ENCODE measurements around the gene MINK1.

MINK1 gene

DNA sequence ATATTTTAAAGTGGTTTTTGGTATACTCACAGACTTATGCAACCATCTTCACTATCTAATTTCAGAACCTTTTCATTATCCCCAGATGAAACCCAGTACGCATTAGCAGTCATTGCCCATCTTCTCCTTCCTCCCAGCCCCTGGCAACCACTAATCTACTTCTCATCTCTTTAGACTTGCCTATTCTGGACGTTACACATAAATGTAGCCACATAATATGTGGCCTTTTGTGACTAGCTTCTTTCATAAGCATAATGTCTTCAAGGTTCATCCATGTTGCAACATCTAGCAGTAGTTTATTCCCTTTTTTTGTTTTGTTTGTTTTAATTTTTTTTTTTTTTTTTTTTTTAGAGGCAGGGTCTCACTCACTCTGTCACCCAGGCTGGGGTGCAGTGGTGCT lies 37.7 kb downstream of the MINK1 start:
- DNase-seq (ENCODE audit: low read depth in 2 of 2): no peak

DNA sequence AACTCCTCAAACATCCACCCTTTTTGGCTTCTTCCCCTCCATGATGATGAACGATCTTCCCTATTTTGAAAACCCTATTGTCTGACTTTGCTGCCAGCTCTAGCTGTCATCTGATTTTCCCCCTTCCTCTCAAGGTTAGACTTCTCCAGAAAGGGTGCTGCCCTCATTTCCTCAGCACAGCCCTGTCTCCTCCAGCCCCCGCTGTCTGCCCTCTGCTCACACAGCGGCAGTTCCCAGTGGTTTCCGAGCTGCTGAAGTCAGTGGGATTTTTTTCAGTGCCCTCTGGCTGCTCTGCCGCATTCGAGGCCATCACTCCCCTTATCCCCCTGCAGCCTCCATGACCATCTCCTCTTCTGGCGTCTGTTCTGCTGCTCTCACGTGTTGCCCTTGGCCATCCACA lies 39.6 kb downstream of the MINK1 start:
- DNase-seq (ENCODE audit: low read depth in 2 of 2): no peak

DNA sequence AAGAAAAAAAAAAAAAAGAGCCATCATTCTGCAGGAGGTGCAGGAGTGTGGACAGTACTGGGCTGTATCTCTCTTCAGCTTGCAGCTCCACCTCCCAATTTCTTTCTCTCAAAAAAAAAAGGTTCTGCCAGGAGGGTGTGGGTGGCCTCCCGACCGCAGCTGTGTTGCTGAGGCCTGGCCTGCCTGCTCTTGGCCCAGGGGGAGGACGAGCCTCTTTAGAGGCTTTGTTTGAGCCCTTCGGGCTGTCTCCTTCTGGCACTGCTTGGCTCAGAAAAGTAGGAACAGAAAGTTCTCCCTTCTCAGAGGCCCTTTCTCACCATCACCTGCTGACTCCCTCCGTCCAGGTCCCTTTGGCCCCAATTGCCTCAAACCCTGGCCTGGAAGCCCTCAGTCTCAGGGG lies 43.9 kb downstream of the MINK1 start:
- no peak for DNase-seq (ENCODE audit: low read depth in 2 of 2)

DNA sequence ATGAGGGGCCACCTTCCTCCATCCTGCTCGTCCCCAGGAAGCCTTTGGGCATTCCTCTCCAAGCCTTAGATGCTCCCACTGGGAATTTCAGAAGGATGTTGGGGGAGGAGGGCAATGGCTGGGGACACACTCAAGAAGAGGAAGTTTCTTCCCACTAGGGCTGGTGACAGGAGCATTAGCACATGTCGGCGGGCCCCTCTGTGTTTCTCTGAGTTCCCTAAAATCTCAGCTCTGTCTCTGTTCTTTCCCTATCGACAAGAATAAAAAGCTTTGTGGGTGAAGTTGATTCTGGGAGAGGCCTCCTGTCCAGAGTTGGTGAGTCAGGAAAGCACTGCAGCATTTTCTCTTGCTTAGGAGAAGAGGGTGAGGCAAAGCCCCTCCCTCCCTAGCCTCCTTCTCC lies 46.5 kb downstream of the MINK1 start:
- DNase-seq (ENCODE audit: low read depth in 2 of 2): no peak

DNA sequence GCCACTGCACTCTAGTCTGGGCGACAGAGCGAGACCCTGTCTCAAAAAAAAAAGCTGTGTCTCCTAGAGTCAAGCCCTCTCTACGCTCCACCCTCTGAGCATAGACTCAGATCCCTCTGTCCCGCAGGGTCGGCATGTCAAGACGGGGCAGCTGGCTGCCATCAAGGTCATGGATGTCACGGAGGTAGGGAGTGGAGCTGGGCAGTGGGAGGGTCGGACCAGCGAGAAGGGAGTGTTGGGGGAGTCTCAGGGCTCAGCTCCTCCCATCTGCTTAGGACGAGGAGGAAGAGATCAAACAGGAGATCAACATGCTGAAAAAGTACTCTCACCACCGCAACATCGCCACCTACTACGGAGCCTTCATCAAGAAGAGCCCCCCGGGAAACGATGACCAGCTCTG lies 47.7 kb downstream of the MINK1 start:
- no peak for DNase-seq (ENCODE audit: low read depth in 2 of 2)

DNA sequence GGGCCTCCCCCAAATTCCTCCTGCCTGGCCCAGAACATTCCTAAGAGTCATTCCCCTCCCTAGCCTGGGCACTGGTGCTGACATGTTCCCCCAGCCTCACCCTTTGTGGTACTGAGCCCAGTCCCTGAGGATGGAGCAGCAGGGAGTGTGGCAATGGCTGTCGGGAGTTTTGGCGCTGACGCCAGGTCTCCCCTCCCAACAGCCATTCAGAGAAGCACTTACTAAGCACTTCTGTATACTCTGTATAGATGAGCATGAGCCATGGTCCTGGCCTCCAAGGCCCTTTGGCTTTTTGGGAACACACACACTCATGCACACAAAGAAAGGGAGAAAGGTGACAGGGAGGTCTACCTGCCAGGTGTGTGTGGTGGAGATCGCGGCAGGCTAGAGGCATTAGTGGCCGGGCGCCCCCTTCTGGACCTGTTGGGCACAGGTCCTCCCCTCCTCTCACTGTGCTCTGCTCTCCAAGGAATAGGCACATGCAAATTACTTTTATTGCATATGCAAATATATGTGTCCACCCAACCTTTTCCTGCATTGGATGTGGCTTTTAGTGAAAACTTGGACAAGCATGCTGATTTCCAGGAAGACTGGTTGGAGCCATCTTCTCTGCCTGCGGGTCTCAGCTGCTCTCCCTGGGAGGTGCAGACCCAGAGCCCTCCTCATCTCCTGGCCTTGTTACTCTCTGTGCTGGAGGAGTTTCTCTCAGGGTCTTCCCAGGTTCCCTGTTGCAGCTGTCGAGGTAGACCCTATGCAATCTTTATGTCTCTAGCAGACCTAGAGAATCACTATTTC lies 48.8 kb downstream of the MINK1 start:
- peak; percentile 62 to 65 for DNase-seq (ENCODE audit: low read depth in 2 of 2)

DNA sequence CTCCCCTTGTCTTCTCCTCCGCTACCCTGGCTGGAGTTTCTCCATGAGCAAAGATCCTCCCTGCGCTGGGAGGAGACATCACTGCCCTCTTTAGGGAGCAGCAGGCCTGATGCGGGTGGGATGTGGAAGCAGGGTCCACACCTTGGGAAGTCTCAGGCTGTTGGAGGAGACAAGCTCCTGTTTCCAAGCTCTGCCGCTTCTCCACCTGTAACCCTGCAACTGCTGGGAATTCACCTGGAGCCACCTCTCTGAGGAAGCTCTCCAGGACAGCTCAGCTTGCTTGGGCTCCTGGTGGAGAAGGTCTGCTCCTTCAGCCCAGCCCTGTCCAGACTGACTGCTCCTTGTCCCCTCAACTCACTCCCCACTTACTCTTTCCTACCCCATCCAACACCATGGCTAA lies 51.3 kb downstream of the MINK1 start:
- no peak for DNase-seq (ENCODE audit: low read depth in 2 of 2)

DNA sequence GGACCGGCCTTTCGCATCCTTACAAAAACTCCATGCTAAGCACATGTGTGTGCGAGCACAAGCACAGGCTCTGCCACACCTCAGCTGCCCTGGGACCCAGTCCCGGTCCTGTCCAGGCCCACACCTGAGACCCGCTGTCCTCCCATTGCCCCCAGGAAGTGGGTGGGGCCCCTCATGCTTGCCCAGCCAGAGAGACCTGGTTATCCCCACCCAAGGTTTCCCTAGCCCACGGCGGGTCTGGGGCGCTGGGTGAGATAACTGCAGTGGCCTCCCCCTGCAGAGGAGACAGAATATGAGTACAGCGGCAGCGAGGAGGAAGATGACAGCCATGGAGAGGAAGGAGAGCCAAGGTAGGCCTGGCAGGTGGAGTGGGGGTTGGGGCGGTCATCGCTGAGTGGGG lies 53.7 kb downstream of the MINK1 start:
- no peak for DNase-seq (ENCODE audit: low read depth in 2 of 2)

DNA sequence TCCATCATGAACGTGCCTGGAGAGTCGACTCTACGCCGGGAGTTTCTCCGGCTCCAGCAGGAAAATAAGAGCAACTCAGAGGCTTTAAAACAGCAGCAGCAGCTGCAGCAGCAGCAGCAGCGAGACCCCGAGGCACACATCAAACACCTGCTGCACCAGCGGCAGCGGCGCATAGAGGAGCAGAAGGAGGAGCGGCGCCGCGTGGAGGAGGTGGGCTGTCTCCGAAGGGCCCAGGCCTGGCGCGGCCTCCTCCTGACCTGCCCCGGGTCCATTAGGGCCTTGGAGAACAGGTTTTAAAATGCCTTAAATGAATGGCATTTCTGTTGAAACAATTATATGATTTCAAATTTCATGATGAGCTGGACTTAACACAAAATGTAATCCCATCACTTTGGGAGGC lies 54.4 kb downstream of the MINK1 start:
- no peak for DNase-seq (ENCODE audit: low read depth in 2 of 2)

DNA sequence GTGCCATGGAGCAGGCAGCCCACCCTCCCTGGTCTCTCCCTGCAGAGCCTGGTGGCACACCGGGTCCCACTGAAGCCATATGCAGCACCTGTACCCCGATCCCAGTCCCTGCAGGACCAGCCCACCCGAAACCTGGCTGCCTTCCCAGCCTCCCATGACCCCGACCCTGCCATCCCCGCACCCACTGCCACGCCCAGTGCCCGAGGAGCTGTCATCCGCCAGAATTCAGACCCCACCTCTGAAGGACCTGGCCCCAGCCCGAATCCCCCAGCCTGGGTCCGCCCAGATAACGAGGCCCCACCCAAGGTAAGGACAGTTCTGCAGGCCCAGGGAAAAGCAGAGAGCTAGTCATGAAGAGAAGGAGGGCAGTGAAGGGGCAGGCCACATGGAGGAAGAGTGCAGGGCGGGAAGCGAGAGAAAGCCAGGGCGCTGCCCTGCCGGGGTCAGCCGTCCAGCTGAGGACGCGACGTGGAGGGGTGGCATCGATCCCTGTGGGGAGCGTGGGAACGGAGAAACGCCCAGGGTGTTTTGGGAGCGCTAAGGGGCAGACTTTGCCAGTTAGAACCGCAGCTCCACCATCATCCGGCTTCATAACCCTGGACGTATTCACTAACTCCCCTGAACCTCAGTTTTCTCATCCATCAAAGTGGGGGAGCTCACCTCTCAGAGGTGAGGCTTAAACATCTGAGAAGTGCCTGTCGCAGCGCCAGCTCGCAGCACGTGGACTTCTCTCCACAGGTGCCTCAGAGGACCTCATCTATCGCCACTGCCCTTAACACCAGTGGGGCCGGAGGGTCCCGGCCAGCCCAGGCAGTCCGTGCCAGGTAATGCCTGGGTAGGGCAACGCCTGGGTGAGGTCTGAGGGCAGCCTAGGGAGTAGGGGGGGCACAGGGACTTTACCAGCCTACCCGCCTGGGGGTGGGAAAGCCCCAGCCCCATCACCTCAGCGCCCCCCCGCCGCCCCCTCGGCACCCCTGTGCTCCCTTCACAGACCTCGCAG lies 58.6 kb downstream of the MINK1 start:
- no peak for DNase-seq (ENCODE audit: low read depth in 2 of 2)

DNA sequence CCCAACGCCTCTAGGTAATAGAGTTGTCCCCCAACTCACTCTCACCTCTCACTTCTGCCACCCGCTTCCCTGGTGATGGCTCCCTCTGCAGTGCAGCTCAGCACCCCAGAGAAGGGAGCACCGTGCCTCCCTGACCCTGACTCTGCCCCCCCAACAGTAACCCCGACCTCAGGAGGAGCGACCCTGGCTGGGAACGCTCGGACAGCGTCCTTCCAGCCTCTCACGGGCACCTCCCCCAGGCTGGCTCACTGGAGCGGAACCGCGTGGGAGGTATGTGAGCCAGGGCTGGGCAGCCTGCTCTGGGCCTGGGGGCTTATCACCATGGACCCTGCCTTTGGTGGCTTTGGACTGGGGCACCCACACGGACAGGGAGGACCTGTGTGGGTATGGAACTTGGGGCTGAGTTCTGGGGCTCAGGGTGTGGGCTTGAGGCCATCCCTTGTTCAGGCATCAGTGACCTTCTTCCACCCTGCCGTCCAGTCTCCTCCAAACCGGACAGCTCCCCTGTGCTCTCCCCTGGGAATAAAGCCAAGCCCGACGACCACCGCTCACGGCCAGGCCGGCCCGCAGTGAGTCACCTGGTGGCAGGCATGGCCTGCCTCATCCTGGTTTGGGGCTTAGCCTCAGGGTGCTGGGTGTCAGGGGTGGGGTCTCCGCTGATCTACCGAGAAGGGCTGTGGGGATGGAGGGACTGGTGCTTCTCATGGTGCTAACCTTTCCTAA lies 59.5 kb downstream of the MINK1 start:
- DNase-seq (ENCODE audit: low read depth in 2 of 2): no peak

DNA sequence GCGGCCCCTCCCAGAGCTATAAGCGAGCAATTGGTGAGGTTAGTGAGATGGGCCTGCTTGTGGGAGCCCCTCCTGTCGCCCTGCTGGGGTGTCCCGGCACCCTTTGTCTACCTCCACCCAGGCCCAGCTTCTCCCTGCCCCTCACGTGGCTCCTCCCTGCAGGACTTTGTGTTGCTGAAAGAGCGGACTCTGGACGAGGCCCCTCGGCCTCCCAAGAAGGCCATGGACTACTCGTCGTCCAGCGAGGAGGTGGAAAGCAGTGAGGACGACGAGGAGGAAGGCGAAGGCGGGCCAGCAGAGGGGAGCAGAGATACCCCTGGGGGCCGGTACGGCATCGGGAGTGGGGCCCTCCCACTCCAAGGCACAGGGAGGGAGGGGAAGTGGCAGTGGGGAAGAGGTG lies 60.1 kb downstream of the MINK1 start:
- DNase-seq (ENCODE audit: low read depth in 2 of 2): no peak

DNA sequence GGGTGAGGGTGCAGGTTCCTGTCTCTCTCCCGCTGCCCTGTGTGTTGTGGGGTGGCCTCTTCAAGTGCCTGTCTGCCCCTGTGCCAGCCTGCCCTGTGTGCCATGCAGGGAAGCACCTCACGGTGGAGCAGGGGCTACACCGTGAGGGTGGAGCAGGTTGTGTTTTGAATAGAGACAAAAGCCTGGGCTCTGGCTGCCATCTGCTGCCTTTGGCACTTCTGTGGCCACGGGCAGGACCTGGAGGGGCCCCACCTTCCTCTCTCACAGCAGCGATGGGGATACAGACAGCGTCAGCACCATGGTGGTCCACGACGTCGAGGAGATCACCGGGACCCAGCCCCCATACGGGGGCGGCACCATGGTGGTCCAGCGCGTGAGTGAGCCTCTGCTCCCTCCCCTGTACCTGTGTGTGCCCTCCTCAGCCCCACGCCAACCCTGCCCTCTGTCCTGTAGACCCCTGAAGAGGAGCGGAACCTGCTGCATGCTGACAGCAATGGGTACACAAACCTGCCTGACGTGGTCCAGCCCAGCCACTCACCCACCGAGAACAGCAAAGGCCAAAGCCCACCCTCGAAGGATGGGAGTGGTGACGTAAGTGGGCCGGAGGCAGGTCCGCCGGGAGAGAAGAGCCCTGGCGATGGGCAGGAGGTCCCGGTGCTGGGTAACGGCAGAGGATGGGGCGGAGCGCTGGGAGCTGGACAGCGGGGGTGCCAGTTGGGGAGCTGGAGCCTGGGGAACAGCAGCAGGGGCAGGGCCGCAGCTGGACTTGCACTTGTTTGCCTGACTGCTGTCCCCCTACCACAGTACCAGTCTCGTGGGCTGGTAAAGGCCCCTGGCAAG lies 60.8 kb downstream of the MINK1 start:
- no peak for DNase-seq (ENCODE audit: low read depth in 2 of 2)

DNA sequence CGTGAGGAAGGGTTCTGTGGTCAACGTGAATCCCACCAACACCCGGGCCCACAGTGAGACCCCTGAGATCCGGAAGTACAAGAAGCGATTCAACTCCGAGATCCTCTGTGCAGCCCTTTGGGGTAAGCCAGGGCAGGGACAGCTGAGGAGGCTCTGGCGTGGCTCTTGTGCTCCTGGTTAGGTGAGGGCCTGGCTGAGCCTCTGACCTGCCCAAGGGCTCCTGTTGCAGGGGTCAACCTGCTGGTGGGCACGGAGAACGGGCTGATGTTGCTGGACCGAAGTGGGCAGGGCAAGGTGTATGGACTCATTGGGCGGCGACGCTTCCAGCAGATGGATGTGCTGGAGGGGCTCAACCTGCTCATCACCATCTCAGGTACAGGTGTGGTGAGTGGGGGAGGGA lies 62.0 kb downstream of the MINK1 start:
- no peak for DNase-seq (ENCODE audit: low read depth in 2 of 2)

DNA sequence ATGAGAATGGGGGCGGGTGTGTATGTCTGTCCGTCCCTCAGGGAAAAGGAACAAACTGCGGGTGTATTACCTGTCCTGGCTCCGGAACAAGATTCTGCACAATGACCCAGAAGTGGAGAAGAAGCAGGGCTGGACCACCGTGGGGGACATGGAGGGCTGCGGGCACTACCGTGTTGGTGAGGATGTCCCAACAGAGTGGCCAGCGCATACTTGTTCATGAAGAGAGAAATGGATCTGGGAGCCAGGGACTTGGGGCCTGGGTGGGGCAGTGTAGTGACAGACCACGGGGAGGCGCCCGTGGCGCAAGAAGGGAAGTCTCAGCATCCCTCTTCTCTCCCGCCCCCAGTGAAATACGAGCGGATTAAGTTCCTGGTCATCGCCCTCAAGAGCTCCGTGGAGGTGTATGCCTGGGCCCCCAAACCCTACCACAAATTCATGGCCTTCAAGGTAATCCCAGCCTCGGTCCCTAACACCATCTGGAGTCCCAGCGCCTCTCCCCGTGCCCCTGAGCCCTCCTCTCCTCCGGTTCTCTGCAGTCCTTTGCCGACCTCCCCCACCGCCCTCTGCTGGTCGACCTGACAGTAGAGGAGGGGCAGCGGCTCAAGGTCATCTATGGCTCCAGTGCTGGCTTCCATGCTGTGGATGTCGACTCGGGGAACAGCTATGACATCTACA lies 62.7 kb downstream of the MINK1 start:
- no peak for DNase-seq (ENCODE audit: low read depth in 2 of 2)

DNA sequence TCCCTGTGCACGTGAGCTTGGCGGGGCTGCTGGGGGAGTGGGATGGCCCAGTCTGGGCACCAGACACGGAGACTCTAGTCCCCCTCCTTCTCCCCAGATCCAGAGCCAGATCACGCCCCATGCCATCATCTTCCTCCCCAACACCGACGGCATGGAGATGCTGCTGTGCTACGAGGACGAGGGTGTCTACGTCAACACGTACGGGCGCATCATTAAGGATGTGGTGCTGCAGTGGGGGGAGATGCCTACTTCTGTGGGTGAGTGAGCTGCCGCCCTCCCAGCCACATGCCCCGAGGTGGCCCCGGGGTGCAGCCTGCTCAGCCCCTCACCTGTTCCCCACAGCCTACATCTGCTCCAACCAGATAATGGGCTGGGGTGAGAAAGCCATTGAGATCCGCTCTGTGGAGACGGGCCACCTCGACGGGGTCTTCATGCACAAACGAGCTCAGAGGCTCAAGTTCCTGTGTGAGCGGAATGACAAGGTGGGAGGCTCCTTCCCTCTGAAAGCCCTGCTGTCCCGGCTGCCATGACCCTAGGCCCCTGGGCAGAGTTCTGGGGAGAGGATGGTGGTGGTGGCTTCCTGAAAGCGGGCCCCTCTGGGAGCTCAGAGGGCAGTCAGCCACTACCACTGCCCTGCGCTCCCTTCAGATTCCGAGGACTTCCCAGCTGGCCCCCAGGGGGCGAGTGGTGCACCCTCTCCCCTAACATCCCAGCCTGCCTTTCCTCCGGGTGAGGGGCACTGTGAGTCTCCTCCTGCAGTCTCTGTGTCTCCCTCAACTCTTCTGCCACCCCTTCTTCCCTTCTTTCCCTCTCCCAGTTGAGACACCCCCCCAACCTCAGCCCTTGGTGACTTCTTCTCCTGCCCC lies 63.4 kb downstream of the MINK1 start:
- no peak for DNase-seq (ENCODE audit: low read depth in 2 of 2)

DNA sequence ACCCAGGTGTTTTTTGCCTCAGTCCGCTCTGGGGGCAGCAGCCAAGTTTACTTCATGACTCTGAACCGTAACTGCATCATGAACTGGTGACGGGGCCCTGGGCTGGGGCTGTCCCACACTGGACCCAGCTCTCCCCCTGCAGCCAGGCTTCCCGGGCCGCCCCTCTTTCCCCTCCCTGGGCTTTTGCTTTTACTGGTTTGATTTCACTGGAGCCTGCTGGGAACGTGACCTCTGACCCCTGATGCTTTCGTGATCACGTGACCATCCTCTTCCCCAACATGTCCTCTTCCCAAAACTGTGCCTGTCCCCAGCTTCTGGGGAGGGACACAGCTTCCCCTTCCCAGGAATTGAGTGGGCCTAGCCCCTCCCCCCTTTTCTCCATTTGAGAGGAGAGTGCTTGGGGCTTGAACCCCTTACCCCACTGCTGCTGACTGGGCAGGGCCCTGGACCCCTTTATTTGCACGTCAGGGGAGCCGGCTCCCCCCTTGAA lies 64.1 kb downstream of the MINK1 start:
- DNase-seq (ENCODE audit: low read depth in 2 of 2): no peak

DNA sequence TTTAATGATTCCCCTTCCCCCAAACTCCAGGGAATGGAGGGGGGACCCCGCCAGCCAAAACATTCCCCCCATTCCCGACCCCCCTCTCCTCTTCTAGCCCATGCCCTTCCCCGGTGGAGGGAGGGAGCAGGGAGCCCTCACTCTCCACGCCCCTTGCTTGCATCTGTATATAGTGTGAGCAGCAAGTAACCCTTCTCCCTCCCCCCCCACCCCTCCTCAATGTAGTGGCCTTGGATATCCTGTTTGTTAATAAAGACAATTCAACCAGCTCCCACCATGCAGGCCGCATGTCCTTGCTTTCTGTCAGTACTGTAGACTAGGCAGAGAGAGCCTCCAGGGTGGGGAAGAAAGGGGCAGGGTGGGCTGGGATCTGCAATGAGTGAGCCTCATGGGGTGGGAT lies 64.6 kb downstream of the MINK1 start:
- DNase-seq (ENCODE audit: low read depth in 2 of 2): no peak

DNA sequence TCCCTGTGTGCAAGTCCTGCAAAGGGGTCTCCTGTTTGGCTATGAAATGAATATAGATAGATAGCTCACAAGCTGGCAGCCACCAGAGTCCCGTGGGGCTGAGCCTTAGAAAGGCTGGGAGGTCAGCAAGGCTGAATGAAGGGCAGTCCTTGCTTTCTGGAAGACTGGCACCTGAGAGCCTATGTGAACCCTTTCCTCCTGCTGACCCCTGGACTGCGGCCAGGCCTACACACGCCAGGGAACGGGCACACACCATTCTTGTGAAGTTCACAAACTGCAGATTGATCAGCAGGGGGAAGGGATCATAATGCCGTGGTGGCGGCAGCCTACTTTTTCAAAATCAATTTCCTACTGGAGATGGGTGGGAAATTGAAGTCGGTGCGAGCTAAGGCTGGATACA lies 65.2 kb downstream of the MINK1 start:
- no peak for DNase-seq (ENCODE audit: low read depth in 2 of 2)

DNA sequence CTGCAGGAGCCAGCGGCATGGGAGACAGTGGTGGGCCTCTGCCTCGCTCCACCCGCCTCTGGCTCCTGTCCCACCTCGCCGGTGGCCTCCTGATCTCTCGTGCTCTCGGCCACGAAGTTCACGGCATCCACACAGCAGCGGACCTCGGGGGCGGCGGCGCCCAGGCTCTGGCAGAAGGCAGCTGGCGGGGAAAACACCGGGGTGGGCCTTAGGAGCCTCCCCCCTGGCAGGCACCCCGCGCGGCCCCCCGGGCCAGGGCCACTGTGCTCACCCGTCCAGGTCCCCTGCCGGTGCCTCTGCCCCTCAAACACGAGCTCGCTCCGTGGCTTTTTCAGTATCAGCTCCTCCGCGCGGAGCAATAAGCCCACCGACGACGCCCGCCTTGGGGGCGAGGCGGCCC lies 65.8 kb downstream of the MINK1 start:
- DNase-seq (ENCODE audit: low read depth in 2 of 2): no peak

Measured in stimulated activated CD4-positive, alpha-beta T cell treated with anti-CD3 and anti-CD28 coated beads, Interleukin-1b, Interleukin-23, amount 100 ng/mL, for 4 hours (primary cell).